Type B pancreatic cell (in vitro differentiated cells): ENCODE results near the gene OR8U1. TPM values are rescaled to one million over a fixed set of nuclear protein-coding genes. Genes with fewer than 3 reads are reported as not detected.
"Not testable (repeated sequence)": the region's sequence is repeated elsewhere in the genome, so short reads cannot be mapped to it uniquely, and the experiment has no call there.

ENCODE experiments used
- DNase-seq: peaks from one replicate; pipeline ENCODE4 v3.0.0; 2021; ENCODE audit warnings: mixed read lengths; ENCODE audit not compliant: unreplicated experiment; ENCODE audit errors: extremely low spot score
- H3K27ac Mint-ChIP-seq: 2 replicates; pipeline ENCODE4 v1.8.0; 2021; ENCODE audit warnings: mild to moderate bottlenecking, mixed read lengths
- H3K27me3 Mint-ChIP-seq: 2 replicates; pipeline ENCODE4 v1.8.0; 2021; ENCODE audit warnings: mixed read lengths
- H3K36me3 Mint-ChIP-seq: 2 replicates; pipeline ENCODE4 v1.8.0; 2021; ENCODE audit warnings: mixed read lengths
- H3K4me1 Mint-ChIP-seq: one replicate; pipeline ENCODE4 v1.8.0; 2021; ENCODE audit warnings: mixed read lengths; ENCODE audit not compliant: unreplicated experiment
- H3K4me3 Mint-ChIP-seq: 2 replicates; pipeline ENCODE4 v1.8.0; 2021; ENCODE audit warnings: mild to moderate bottlenecking, mixed read lengths
- H3K9me3 Mint-ChIP-seq: 2 replicates; pipeline ENCODE4 v1.8.0; 2021; ENCODE audit warnings: mixed read lengths
- CTCF ChIP-seq: fragments of 200-600 bp; sonication (generic); conservative IDR thresholded peaks from 2 replicates; pipeline ENCODE4 v1.5.0; 2021; ENCODE audit warnings: antibody characterized with exemption, mild to moderate bottlenecking
- total RNA-seq: library from RNA; stranded (reverse); gene quantifications from 2 replicates; pipeline ENCODE4 v1.2.1, GENCODE V29; 2021; ENCODE audit warnings: low replicate concordance

The OR8U1 gene
- total RNA-seq, 1 donor from 2014 or later = not detected

GRCh38 chr11:56353991-56354390, 21.4 kb upstream of the OR8U1 start, which contains the start of gene OR8J1:
TSS of gene OR8J1 (plus strand) at chr11:56354291. CDS start at chr11:56360247, 5,956 bp downstream.
- Mint-ChIP-seq H3K4me3 (no peak within 1 kb of the TSS), H3K36me3 (no peaks in the 10 kb centered on the region), H3K9me3 (no peaks in the 10 kb centered on the region), H3K27ac (no peak within 1 kb of the TSS), H3K27me3 (no peaks in the 10 kb centered on the region), H3K4me1 (no peaks in the 10 kb centered on the region)
- no peak for DNase-seq
- TF ChIP-seq CTCF = no peak

GRCh38 chr11:56380120-56380519, 4.7 kb downstream of the OR8U1 start:
- Mint-ChIP-seq H3K9me3 (no peaks in the 10 kb centered on the region), H3K36me3 (no peaks in the 10 kb centered on the region), H3K4me3 (no peak overlapping the region), H3K27me3 (no peaks in the 10 kb centered on the region), H3K27ac (no peak overlapping the region), H3K4me1 (no peaks in the 10 kb centered on the region)
- TF ChIP-seq CTCF = no peak
- DNase-seq = no peak

GRCh38 chr11:56394381-56394780, 19.0 kb downstream of the OR8U1 start:
- DNase-seq = no peak
- Mint-ChIP-seq H3K27me3 (no peaks in the 10 kb centered on the region), H3K36me3 (no peaks in the 10 kb centered on the region), H3K9me3 (no peaks in the 10 kb centered on the region), H3K4me1 (no peaks in the 10 kb centered on the region), H3K27ac (no peak overlapping the region), H3K4me3 (no peak overlapping the region)
- no peak for TF ChIP-seq CTCF

- no peaks in the 10 kb centered on the region for H3K9me3 Mint-ChIP-seq
- no peak overlapping the region for H3K4me3 Mint-ChIP-seq
- H3K36me3 Mint-ChIP-seq = no peaks in the 10 kb centered on the region
- no peak overlapping the region for H3K27ac Mint-ChIP-seq
- no peaks in the 10 kb centered on the region for H3K4me1 Mint-ChIP-seq
- no peak for TF ChIP-seq CTCF
- H3K27me3 Mint-ChIP-seq = no peaks in the 10 kb centered on the region
- no peak for DNase-seq
Measured at GRCh38 chr11:56396047-56396446, 20.6 kb downstream of the OR8U1 start.

- H3K9me3 Mint-ChIP-seq, DNase-seq, H3K4me3 Mint-ChIP-seq, H3K27ac Mint-ChIP-seq, H3K27me3 Mint-ChIP-seq, H3K36me3 Mint-ChIP-seq, H3K4me1 Mint-ChIP-seq: not testable (repeated sequence)
Measured at GRCh38 chr11:56401858-56402461, 26.5 kb downstream of the OR8U1 start.

GRCh38 chr11:56404393-56404792, 29.0 kb downstream of the OR8U1 start:
- no peak for DNase-seq
- TF ChIP-seq CTCF = no peak
- peaks cover 5% of the 10 kb centered on the region for H3K9me3 Mint-ChIP-seq

More at GRCh38 chr11:56404393-56404792, 29.0 kb downstream of the OR8U1 start:
- no peaks in the 10 kb centered on the region for H3K27me3 Mint-ChIP-seq
- no peak overlapping the region for H3K4me3 Mint-ChIP-seq
- H3K27ac Mint-ChIP-seq = no peak overlapping the region
- H3K36me3 Mint-ChIP-seq = no peaks in the 10 kb centered on the region
- H3K4me1 Mint-ChIP-seq = no peaks in the 10 kb centered on the region
